Ramos (cell line): ENCODE data around the gene DNAJB6.

Experiments used
- in situ Hi-C: fragments of 300-500 bp; cut with MboI; formaldehyde crosslinking; loops from one replicate; pipeline ENCODE4 v1.14.3; 2022; ENCODE audit warnings: low sequenced_read_pairs; ENCODE audit not compliant: unreplicated experiment

The DNAJB6 gene

DNA sequence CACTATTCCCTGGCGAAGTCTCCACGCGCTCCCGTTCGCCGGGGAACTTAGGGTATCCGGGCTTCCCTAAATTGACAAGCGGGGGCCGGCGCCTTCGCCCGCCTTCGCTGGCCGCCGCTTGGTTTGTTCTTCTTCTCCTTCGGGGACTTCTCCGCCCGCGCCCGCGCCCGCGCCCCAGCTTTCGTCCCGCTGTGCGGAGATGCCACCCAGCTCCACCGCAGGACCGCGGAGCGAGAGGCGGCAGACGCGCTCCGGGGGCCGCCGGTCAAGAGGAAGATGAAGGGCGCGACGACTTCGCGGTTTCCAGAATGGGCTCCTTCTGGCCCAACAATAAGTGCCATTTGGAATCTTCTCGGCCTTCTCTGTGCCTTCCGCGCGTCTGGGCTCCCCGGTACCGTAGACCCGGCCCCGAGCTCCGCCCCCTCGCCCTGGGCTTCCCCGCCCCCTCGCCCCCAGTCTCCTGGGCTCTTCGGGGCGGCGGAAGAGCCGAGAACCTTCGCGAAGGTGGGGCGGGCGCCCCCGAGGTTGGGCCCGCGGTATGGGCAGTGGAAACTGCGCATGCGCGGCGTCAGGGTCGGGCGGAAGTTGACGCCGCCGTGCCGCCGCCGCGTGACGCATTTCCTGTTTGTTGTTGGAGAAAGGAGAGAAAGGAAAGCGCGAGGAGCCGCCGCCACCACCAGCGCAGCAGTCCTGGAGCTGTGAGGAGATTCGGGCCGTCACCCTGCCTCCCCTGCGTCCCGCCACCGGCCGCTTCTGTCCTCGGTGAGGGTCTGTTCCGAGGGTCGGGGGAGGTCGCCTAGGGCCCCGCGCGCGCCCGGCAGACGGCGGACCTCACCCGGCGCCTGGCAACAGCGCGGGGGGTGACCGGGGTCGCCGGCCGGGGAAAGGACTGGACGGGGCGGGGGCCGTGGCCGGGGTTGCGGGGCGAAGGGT lies at the start of gene DNAJB6:
DNAJB6 (plus strand) TSS at position 622 of the 933 bp plus-strand sequence. CDS start 21,569 bp downstream, outside the sequence.
- in situ Hi-C loops, result no loop called here

DNA sequence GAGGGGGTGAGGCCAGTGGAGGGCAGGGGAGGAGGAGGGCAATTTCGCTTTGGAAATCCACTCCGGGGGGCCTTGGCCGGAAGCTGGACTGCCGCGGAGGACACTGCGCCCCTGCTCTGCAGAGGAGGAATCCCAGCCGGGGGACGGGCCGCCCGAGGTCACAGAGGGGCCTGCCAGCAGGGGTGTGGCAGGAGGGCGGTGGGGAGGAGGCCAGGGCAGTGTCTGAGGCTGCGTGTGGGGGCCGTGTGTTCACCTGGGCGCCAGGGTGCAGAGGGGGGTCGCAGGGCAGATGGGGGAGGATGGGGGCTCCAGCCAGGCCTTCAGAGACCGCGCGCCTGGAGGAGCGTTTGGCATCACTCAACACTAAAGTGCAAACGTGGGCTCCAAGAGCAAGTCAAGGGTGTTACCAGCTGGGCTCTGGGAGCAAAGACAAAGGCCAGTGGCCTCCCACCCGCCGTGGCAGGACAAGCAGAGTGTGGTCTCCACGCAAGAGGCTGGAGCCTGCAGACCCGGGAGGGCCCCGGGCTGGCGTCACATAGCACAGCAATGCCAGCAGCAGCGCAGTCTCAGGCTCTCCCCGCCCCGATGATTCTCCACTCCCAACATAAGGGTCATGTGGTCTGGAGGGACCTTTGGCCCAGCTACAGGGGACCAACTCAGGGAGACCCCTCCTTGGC lies 45.3 kb upstream of the DNAJB6 start:
- in situ Hi-C loops, result no loop called here

DNA sequence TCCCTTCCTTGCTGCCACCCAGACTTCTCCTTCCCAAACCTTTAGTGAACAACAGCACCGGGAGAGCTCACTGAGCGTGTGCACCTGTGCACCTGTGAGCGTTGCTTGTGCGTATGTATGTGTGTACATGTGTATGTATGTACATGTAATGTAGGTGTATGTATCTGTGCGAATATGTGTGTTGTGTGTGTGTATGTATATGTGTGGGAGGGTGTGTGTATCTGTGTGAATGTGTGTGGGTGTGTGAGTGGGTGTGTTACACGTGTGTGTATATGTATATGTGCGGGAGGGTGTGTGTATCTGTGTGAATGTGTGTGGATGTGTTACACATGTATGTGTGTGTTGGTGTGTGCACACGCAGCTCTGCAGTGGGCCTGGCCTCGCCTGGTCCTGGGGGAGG lies 44.5 kb upstream of the DNAJB6 start:
- in situ Hi-C loops, result no loop called here

DNA sequence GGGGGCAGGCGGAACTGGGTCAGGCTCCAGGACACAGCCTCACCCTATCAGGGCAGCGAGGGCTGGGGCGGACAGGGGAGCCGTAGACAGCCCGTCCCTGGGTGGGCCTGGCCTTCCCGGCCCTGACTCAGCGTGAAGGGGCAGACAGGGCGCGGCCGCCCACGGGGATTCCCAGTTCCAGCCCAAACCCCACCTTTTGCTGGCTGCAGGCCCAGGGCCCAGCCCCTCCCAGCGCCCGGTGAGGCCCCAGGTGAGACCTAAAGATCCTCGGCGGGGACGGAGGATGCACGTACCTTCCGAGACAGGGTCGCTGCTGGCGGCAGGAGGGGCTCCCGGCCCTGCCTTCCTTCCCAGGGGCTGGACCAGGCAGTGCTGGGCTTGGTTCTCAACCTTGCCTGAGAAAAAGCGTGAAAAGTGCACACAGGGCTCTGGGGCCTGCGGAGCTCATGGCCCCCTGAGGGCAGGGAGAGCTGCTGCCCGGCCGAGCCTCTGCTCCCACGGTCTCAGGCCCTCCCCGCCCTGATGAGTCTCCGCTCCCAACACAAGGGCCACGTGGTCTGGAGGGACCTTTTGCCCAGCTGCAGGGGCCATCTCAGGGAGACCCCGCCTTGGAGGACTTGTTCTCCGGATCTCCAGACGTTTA lies 43.9 kb upstream of the DNAJB6 start:
- in situ Hi-C loops, result no loop called here

DNA sequence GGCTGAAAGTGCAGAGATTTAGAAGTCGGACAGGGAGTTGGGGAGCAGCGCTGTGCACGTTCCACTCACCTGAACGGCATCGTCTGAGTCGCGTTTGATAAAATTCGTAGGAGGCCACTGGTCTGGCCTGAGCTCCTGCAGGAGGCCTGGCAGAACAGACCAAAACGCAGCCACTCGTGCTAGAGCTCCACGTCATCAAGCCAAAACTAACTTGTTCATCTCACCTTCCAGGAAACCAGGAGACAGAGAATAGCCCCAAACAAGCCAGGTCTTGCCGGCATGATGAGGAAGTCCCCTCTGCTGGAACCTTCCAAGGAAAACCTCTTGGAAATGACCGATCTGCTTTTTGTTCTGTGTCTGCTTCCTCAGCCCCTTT lies 43.4 kb upstream of the DNAJB6 start:
- in situ Hi-C loops, result no loop called here

DNA sequence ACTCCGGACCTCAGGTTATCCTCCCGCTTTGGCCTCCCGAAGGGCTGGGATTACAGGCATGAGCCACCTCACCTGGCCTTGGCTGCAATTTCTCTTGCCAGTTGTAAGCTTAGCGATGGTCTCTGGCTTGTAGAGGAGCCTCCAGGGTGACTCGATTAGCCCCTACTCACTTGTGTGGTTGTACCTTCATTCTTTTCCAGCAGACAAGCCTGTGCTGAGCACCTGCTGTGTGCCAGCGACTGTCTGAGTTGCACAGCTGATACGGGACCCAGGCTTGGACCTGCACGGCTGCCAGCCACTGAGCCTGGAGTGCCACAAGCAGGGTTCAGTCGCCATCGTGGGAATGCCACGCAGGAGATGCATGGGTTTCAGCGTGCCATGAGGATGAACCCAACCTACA lies 42.0 kb upstream of the DNAJB6 start:
- in situ Hi-C loops, result no loop called here

DNA sequence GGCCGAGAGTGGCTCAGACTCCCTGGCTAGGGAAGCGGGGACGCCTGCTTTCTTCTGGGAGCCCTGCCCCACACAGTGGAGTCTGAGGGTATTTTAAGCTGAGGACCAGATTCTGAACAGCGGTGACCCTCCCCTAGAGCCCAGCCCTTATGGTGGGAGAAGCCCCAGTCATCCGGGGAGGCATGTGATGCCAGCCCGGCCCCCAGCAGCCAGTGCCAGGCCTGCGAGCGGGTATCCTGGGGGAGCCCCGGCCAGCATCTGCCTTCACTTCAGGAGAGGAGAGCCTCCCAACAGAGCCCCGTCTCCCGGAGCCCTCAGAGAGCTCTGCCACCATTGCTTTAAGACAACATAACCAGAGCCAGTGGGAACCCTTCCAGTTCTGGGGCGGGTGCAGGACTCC lies 41.5 kb upstream of the DNAJB6 start:
- in situ Hi-C loops, result no loop called here

DNA sequence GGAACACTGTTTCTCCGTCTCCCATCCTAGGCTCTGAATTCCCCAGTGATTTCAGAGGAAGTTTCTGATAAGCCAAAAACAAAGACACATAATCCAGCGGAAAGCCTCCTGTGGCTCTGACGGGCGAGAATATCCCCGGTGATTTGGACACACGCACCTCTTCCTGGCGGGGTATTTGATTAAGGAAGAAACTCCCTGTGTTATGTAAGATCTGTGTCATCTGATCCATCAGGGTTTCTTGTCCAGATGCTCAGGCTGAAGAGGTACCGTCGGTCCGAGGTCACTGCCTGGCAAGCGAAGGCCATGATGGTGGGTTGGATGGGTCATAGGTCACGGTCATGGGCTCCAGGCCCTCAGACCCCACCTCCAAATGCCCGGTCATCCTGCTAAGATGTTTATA lies 39.6 kb upstream of the DNAJB6 start:
- in situ Hi-C loops, result no loop called here

DNA sequence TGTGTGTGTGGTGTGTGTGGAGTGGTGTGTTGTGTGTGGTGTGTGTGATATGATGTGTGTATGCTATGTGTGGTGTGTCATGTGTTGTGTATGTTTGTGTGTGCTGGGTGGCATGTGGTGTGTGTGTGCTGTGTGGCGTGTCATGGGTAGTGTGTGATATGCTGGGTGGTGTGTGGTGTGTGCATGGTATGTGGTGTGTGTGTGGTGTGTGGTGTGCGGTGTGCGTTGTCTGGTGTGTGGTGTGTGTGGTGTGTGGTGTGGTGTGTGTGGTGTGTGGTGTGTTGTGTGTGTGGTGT lies 37.5 kb upstream of the DNAJB6 start:
- in situ Hi-C loops, result no loop called here

DNA sequence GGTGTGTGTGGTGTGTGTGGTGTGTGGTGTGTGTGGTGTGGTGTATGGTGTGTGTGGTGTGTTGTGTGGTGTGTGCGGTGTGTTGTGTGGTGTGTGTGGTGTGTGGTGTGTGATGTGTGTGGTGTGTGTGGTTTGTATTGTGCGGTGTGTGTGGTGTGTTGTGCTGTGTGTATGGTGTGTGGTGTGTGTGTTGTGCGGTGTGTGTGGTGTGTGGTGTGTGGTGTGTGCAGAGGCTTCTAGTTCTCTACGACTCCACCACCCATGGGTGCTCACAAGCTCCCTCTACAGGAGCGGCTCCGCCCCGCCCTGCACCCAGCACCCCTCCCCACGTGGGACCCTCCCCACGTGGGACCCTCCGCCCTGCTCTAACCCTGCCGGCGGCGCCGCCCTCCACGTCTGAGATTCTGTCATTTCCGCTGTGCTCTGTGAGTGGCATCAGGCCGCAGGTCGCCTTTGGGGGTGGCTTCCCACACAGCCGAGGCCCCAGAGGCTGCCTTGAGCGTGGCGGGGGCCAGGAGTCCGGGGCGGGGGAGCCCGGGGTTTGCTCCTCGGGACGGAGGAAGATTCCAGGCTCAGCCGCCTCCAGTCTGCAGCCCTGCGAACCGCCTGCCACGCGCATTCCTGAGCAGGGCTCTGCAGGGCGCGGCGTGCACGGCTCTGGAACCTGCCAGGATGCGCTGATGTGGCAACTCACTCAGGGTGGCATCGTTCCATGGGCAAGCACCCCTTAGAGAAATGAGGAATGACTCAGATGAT lies 37.0 kb upstream of the DNAJB6 start:
- in situ Hi-C loops, result no loop called here

DNA sequence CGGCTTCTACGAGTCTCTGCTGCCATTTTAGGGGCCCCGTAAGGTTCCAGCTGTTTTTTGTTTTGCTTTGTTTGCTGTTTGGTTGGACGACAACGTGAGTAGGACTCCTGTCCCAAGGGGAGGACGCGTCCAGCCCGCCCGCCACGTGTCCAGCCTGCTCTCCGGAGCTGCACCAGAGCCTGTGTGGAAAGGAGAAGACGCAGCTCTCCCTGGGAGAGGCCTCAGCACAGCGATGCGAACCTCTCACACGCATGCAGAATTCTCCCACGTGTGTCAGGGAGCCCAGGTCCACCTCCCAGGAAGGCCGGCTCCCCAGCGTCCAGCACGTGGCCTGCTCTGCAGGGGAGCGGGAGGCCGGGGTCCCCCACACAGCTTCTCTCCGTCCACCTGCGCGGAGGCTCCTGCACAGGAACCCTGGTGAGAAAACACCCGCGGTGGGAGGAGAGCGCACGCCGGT lies 36.4 kb upstream of the DNAJB6 start:
- in situ Hi-C loops, result no loop called here

DNA sequence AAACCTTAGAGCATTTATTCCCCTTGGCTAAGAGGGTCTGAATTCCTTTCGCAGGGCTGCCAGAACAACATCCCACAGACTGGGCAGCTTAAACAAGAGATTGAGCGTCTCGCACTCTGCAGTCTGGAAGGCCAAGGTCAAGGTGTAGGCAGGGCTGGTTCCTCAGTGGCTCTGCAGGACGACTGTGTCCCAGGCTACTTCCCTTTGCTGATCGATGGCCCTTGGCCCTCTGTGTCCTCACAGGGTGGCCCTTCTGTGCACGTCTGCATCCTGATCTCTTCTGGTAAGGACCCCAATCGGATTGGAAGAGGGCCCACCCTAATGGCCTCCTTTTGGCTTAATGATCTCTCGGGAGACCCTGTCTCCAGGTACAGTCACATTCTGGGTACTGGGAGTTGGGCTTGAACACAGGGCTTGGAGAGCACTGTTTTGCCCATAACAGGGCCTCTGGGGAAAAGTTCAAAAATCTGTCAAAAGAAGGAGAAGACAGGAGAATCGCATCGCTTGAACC lies 35.1 kb upstream of the DNAJB6 start:
- in situ Hi-C loops, result no loop called here

DNA sequence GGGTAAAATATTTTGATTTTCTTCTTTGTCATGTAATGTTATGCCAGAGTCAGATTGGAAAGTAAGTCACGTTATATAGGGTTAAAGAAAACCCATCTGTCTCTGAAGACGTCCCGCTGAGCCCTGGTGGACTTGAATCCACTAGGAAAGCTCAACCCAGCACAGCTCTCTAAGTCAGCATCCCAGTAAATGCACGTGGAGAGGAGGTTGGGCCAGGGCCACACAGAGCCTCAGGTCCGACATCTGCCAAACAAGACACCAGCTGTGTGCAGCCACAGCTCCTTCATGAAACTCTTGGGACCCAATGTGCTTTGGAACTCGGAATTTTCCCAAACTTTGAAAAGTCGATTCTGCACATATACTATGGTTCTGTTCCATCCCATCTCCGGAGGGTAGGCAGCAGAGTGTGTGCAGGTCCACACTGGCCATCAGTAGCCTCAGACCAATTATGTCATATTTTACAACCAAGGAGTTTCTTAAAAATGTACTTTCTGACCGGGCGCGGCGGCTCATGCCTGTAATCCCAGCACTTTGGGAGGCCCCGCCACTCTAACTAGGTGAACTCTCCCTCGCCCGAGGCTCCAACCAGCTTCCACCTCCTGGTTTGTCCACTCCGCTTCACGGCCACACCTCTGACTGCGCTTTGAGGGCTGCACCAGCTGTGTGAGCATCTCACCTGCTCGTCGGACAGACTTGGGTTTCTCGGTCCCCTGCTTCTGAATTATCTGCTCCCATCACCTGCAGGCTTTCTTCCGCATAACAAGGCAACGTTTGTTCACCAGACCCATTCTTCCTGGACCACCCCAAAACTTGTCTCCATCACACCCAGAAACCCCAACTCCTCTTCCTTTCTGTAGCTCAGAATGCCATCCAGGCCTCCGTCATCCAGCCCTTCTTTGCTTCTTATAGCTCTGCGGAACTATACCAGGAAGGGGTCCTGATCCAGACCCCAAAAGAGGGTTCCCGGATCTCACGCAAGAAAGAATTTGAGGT lies 29.7 kb upstream of the DNAJB6 start:
- in situ Hi-C loops, result no loop called here

DNA sequence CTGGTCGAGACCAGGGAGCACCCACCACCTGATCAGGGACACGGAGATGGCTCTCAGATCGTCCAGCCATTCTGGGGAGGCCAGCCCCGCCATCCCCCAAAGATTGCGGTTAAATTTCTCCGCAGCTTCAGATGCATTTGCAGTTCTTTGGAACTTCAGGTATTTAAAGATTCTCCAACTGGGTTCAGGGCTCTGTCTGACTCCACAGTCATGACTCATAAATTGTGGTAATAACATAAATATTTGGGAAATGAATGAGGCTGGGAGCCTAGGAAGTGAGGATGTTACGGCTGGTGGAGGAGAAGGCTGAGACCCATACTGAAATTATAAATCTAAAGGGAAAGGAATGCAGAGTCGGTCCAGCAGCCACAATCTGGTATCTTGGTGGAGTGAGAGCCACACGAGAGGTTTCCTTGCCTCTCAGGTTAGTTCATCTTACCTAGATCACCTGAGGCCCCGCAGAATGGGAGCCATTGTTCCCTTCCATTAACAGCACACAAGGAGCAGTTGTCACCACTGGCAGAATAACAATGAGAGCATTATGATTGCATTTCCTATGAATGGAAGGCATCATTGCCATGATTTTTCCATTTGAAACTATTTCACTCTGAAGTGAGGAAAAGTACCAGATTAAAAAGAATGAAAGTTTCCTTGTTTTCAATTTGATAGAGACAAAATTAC lies 26.7 kb upstream of the DNAJB6 start:
- in situ Hi-C loops, result no loop called here

DNA sequence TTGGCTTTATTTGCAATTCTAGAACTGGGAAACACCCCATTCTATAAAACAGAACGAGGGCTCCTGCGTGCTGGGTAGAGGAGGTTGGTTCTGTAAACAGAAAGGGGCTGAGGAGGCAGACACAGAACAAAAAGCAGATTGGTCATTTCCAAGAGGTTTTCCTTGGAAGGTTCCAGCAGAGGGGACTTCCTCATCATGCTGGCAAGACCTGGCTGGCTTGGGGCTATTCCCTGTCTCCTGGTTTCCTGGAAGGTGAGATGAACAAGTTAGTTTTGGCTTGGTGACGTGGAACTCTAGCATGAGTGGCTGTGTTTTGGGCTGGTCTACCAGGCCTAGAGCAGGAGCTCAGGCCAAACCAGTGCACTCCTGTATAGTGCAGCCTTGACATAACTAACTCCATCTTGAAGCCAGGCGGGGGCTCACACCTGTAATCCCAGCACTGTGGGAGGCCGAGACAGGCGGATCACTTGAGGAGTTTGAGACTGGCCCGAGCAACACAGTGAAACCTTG lies 26.1 kb upstream of the DNAJB6 start:
- in situ Hi-C loops, result no loop called here

DNA sequence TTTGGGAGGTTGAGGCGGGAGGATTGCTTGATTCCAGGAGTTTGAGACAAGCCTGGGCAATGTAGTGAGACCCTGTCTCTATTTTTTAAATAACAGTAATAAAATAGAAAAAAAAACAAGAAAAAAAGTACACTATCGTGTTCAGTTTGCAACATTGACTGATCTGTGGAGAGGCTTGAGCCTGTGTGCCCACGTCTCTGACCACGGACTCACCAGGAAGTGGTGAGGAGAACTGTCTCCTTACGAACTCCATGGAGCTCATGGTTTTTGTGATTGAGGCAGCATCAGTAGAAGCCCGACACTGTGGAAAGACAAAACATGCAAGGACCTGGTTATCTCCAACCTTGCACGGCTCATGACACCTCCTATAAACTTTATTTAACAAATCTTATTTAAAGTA lies 23.9 kb upstream of the DNAJB6 start:
- in situ Hi-C loops, result no loop called here

DNA sequence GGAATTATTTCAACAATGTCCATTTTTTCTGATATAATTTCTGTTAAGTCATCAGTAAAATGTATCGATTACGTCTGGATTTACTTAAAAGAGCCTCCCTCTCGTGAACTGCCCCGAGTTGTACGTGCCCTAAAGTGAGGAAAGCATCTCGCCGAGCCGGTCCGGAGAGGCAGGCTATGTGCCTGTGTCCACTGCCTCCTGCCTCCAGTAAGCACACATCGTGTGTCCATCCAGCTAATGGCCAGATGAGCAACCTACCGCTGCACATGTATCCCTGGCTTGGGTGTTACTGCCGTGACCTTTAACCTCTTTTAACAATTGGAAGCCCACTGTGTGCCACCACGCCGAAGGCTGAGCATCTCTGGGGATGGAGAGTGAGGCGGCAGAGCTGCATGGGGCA lies 23.2 kb upstream of the DNAJB6 start:
- in situ Hi-C loops, result no loop called here

DNA sequence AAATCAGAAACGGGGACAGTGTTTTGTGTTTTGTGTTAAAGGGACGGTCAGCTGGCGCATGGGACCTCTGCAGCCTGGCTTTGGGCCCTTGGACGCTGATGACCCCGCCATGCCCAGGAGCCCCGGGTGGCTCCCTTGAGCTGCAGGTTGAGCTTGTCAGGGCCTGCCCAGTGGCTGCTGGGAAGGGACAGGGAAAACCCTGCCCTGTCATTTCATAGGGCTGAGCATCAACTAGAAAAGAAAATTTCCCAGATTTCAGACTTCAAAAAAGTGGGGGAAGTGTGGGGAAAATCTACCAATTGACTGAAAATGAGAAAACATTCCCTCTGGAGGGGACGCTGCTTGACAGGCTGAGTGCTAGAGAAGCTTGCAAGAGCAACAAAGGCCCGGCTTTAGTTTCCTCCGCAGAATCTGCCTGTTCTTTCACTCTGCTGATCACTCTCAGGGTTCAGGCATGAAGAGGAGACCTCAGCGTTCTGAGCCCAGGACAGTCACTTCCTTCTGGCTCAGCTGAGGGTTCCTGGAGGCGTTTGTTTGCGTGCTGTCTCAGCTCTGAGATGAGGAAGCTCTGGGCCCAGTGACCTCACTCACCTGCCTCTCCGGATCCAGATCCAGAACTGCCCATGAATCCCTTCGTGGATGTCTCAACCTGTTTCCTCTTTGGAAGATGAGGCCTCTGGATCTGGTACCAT lies 18.6 kb upstream of the DNAJB6 start:
- in situ Hi-C loops, result no loop called here
